H1 (cell line): ENCODE measurements around the gene VASP. TPM values are rescaled to one million over a fixed set of nuclear protein-coding genes. Genes with fewer than 3 reads are reported as not detected.

Experiments
- CTCF ChIA-PET: fragments of 300-600 bp; sonication (Branson Sonifier 250); formaldehyde crosslinking; loops from one replicate; lab custom pipeline; 2021; ENCODE audit not compliant: partially characterized antibody; lab: Charles Lee
- POLR2A ChIA-PET: fragments of 300-600 bp; sonication (Branson Sonifier 250); formaldehyde crosslinking; loops from one replicate; lab custom pipeline; 2021; ENCODE audit warnings: inconsistent platforms; ENCODE audit not compliant: partially characterized antibody; lab: Charles Lee
- DNase-seq, 2 experiments: peaks; one replicate each; pipeline versions ENCODE4 v3.0.0 to v3.0.0-alpha.2; 2010 to 2022; ENCODE audit warnings: low spot score in 2 of 2, low read depth in 1 of 2, mixed read lengths in 1 of 2
- FAIRE-seq: peaks from 2 replicates; lab custom pipeline; 2011; peaks lifted over from hg19 to GRCh38; lab: Jason Lieb, UNC
- H2AFZ ChIP-seq: 2 replicates; pipeline ENCODE4 v1.8.1; 2012; ENCODE audit warnings: low read length, inconsistent platforms
- H2AK5ac ChIP-seq: 2 replicates; pipeline ENCODE4 v1.6.1; 2013; ENCODE audit warnings: low read depth, low read length
- H2BK120ac ChIP-seq: replicated peaks from 2 replicates; pipeline ENCODE3; 2013; ENCODE audit warnings: low read depth, low read length, inconsistent platforms
- H2BK12ac ChIP-seq: 2 replicates; pipeline ENCODE4 v1.6.1; 2013; ENCODE audit warnings: low read depth, low read length
- H2BK15ac ChIP-seq: 2 replicates; pipeline ENCODE4 v1.6.1; 2013; ENCODE audit warnings: low read length
- H2BK20ac ChIP-seq: 2 replicates; pipeline ENCODE4 v1.6.1; 2013; ENCODE audit warnings: low read length
- H2BK5ac ChIP-seq: 2 replicates; pipeline ENCODE4 v1.6.1; 2013; ENCODE audit warnings: low read depth, low read length
- H3K14ac ChIP-seq: 2 replicates; pipeline ENCODE4 v1.6.1; 2013; ENCODE audit warnings: inconsistent platforms; ENCODE audit not compliant: insufficient read length
- H3K18ac ChIP-seq: 2 replicates; pipeline ENCODE4 v1.6.1; 2013; ENCODE audit warnings: low read length; ENCODE audit errors: extremely low read depth
- H3K23ac ChIP-seq: 2 replicates; pipeline ENCODE4 v1.6.1; 2013; ENCODE audit warnings: inconsistent platforms; ENCODE audit not compliant: insufficient read length
- H3K23me2 ChIP-seq: 2 replicates; pipeline ENCODE4 v1.6.1; 2013; ENCODE audit warnings: low read depth, low read length
- H3K27ac ChIP-seq: 2 replicates; pipeline ENCODE4 v1.6.1; 2011; ENCODE audit warnings: low read depth, low read length, inconsistent platforms
- H3K27me3 ChIP-seq, 4 experiments: replicated peaks in 1 of 4; 1 replicate in 1 of 4; 2 replicates in 3 of 4; pipeline versions ENCODE4 v1.6.1 to v1.8.1; 2011 to 2013; ENCODE audit warnings: low read length in 3 of 4, mild to moderate bottlenecking in 3 of 4, inconsistent platforms in 2 of 4, mixed read lengths in 2 of 4, moderate library complexity in 1 of 4; ENCODE audit not compliant: control insufficient read depth in 3 of 4, insufficient read depth in 3 of 4; ENCODE audit errors: extremely low read depth in 1 of 4
- H3K36me3 ChIP-seq, 4 experiments: 2 replicates each; pipeline versions ENCODE4 v1.6.1 to v1.8.1; 2011 to 2013; ENCODE audit warnings: mild to moderate bottlenecking in 4 of 4, low read length in 3 of 4, moderate library complexity in 2 of 4, control low read depth in 1 of 4, inconsistent platforms in 1 of 4; ENCODE audit not compliant: insufficient read depth in 4 of 4, control insufficient read depth in 2 of 4
- H3K4ac ChIP-seq: replicated peaks from 2 replicates; pipeline ENCODE3; 2013; ENCODE audit warnings: low read length, low read depth, mixed read lengths, inconsistent platforms; ENCODE audit not compliant: insufficient read length
- H3K4me1 ChIP-seq, 4 experiments: replicated peaks in 1 of 4; 1 replicate in 1 of 4; 2 replicates in 3 of 4; pipeline versions ENCODE4 v1.6.1 to v1.8.1; 2011 to 2013; ENCODE audit warnings: low read length in 3 of 4, inconsistent platforms in 2 of 4, mixed read lengths in 1 of 4; ENCODE audit not compliant: insufficient read depth in 4 of 4, control insufficient read depth in 3 of 4
- H3K4me2 ChIP-seq, 2 experiments: 2 replicates each; pipeline versions ENCODE4 v1.6.1 to v1.8.1; 2011 to 2013; ENCODE audit warnings: low read depth in 2 of 2, low read length in 2 of 2, control low read depth in 1 of 2, inconsistent platforms in 1 of 2, mild to moderate bottlenecking in 1 of 2; ENCODE audit not compliant: insufficient read depth in 1 of 2
- H3K4me3 ChIP-seq, 4 experiments: fragments of 200-600, 300-600 bp in 1 of 4; sonication (generic), shearing (Covaris generic), sonication (Bioruptor Twin) in 1 of 4; 2 replicates each; pipeline versions ENCODE4 v1.5.1 to v1.8.1; 2011 to 2016; ENCODE audit warnings: low read length in 4 of 4, low read depth in 3 of 4, control low read depth in 2 of 4, inconsistent platforms in 2 of 4, mild to moderate bottlenecking in 2 of 4, mixed read lengths in 1 of 4, moderate library complexity in 1 of 4; ENCODE audit not compliant: insufficient read depth in 2 of 4; ENCODE audit errors: extremely low read depth in 1 of 4
- H3K56ac ChIP-seq: replicated peaks from 2 replicates; pipeline ENCODE3; 2013; ENCODE audit warnings: low read depth, mild to moderate bottlenecking, mixed read lengths, low read length, inconsistent platforms; ENCODE audit not compliant: insufficient read length
- H3K79me1 ChIP-seq: 2 replicates; pipeline ENCODE4 v1.6.1; 2013; ENCODE audit warnings: low read depth, low read length, control low read depth
- H3K79me2 ChIP-seq, 2 experiments: 2 replicates each; pipeline versions ENCODE4 v1.6.1 to v1.8.1; 2012 to 2013; ENCODE audit warnings: low read length in 2 of 2, mild to moderate bottlenecking in 2 of 2, inconsistent platforms in 1 of 2; ENCODE audit not compliant: insufficient read depth in 2 of 2, control insufficient read depth in 1 of 2
- H3K9ac ChIP-seq, 4 experiments: replicated peaks in 1 of 4; 1 replicate in 1 of 4; 2 replicates in 3 of 4; pipeline versions ENCODE4 v1.6.1 to v1.8.1; 2011 to 2013; ENCODE audit warnings: low read depth in 3 of 4, low read length in 3 of 4, control low read depth in 2 of 4, mild to moderate bottlenecking in 2 of 4, moderate library complexity in 2 of 4, inconsistent platforms in 1 of 4; ENCODE audit errors: extremely low read depth in 1 of 4
- H3K9me3 ChIP-seq, 2 experiments: 2 replicates each; pipeline versions ENCODE4 v1.6.1 to v1.8.1; 2012 to 2013; ENCODE audit warnings: mild to moderate bottlenecking in 2 of 2, moderate library complexity in 2 of 2, control low read depth in 1 of 2, inconsistent platforms in 1 of 2, low read depth in 1 of 2, low read length in 1 of 2, mixed read lengths in 1 of 2; ENCODE audit not compliant: insufficient read depth in 2 of 2
- H4K20me1 ChIP-seq, 2 experiments: replicated peaks in 1 of 2; 2 replicates each; pipeline versions ENCODE3 to v1.8.1; 2011 to 2013; ENCODE audit warnings: inconsistent platforms in 2 of 2, low read length in 2 of 2, mild to moderate bottlenecking in 1 of 2; ENCODE audit not compliant: insufficient read depth in 2 of 2, control insufficient read depth in 1 of 2
- H4K5ac ChIP-seq: 2 replicates; pipeline ENCODE4 v1.6.1; 2013; ENCODE audit warnings: low read length, low read depth, mixed read lengths, inconsistent platforms; ENCODE audit not compliant: insufficient read length
- H4K8ac ChIP-seq: 2 replicates; pipeline ENCODE4 v1.8.0; 2013; ENCODE audit warnings: mild to moderate bottlenecking, moderate library complexity, low read length, inconsistent platforms; ENCODE audit not compliant: insufficient read depth; ENCODE audit errors: extremely low read depth
- H4K91ac ChIP-seq: replicated peaks from 2 replicates; pipeline ENCODE3; 2013; ENCODE audit warnings: low read length, mixed read lengths, inconsistent platforms; ENCODE audit not compliant: insufficient read length
- CBX8 ChIP-seq: fragments of 300-800, 300-1000 bp; sonication (generic); IDR thresholded peaks from 2 replicates; pipeline ENCODE4 v1.7.1; 2016; ENCODE audit warnings: low read depth, low read length, borderline replicate concordance
- SAP30 ChIP-seq: fragments of 300-600 bp; sonication (generic); IDR thresholded peaks from 2 replicates; pipeline ENCODE4 v1.7.1; 2012; ENCODE audit warnings: low read length, moderate library complexity, mild to moderate bottlenecking, inconsistent platforms; ENCODE audit not compliant: insufficient read depth, insufficient replicate concordance
- TBP ChIP-seq: IDR thresholded peaks from 2 replicates; pipeline ENCODE4 v1.6.1; 2011; ENCODE audit warnings: low read depth, low read length, improper control_type of control experiment
- WGBS, 2 experiments: shearing (Covaris generic) in 1 of 2; methylation state at CpG; one replicate each; pipeline versions ENCODE4 v1.1.6 to v1.1.7; 2013 to 2015; ENCODE audit warnings: low lambda C conversion rate in 2 of 2, mixed read lengths in 2 of 2, inconsistent platforms in 1 of 2, low coverage in 1 of 2, missing lambda C conversion rate in 1 of 2; ENCODE audit not compliant: insufficient replicate concordance in 2 of 2, insufficient coverage in 1 of 2, insufficient read length in 1 of 2; ENCODE audit errors: extremely low coverage in 1 of 2, missing lambda C conversion rate in 1 of 2; 5-methylcytosine and 5-hydroxymethylcytosine counted together
- polyA plus RNA-seq, 7 experiments: library from polyadenylated mRNA; depleted of rRNA in 3 of 7; stranded (reverse) in 5 of 7; unstranded in 2 of 7; fragments of >200 nt in 5 of 7; fragments of 200-250 nt in 2 of 7; gene quantifications; 1 replicate in 5 of 7; 2 replicates in 1 of 7; 4 replicates in 1 of 7; pipeline versions ENCODE4 v1.2.1 to v1.2.3, GENCODE V29; 2011 to 2013; ENCODE audit warnings: missing spikeins in 2 of 7, mixed read lengths in 2 of 7
- total RNA-seq: library from RNA; stranded (reverse); fragmentation: NEBNext Ultra II Directional; extraction: Animal tissue kit (Norgen Biotek cat#: 25700); gene quantifications from 2 replicates; pipeline ENCODE4 v1.2.1, GENCODE V29; 2021

VASP gene
- total and polyA plus RNA-seq, 2 of the 8 experiments (the other 6 are each of a cell fraction or from before 2014, with no cell fraction given), result 89.7 to 135 TPM

DNA sequence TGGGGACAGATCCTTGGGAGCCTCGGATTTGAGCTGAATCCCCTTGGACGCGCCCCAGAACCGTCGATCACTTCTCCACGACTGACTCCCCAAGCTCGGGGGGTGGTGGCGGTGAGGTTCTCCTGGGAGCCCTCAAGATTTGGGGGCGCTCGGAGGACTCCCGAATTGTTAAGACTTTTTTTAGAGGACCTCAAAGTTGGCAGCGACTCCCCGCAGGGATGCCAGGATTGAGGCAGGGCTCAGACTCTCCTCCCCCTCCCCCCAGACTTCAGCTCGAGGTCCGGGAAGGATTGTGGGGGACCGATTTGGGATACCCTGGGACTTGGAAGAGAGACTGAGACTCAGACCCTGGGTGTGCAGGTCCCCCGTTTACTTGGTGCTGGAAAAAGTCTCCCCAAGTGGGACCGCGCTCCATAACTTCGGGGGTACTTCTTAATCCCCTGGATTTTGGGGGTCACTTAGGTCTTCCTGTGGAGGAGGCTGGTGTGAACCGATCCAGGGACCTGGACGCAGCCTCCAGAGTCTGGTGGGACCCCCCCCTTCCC lies 665 bp downstream of the VASP start:
- peak overlapping the region; percentile 97 for H3K18ac ChIP-seq
- ChIA-PET POLR2A (interaction anchor here (1.0 to 3.2 kb wide), 16 partner anchors 9 to 185 kb away, joined by 3 to 25 read pairs (median 5); partner anchors contain the start of genes PPM1N, QPCTL, RTN2 and SNRPD2), CTCF (interaction anchor here (1.3 to 1.9 kb wide), 4 partner anchors 13 to 134 kb away, joined by 3 to 6 read pairs (median 3); no protein-coding TSS in a partner anchor)
- H4K91ac ChIP-seq, result peak overlapping the region; percentile 93
- H3K9ac ChIP-seq, result peak overlapping the region; percentile 61 to 83 (median 76)
- H2BK15ac ChIP-seq, result no peak overlapping the region
- peaks cover 1 to 8% of the 10 kb centered on the region in 2 experiments for H4K20me1 ChIP-seq
- H3K9me3 ChIP-seq, result no peaks in the 10 kb centered on the region
- peak overlapping the region; percentile 66 for H3K27ac ChIP-seq
- peak overlapping the region; percentile 56 to 93 for H3K4me2 ChIP-seq
- FAIRE-seq (no peak), DNase-seq (no peak)
- peak overlapping the region; percentile 96; the same call in 1 of the 2 replicates for H2BK5ac ChIP-seq
- H3K4me1 ChIP-seq, result peaks cover 3 to 8% (median 6%) of the 10 kb centered on the region in 4 experiments; a peak in 6 of 7 replicates
- 0 out of 2 replicates have a peak, but pooled peaks have one; percentile 22 for TF ChIP-seq TBP
- no peak for TF ChIP-seq CBX8
- TF ChIP-seq SAP30, result peak; percentile 18
- H3K79me2 ChIP-seq, result peaks cover 22 to 49% of the 10 kb centered on the region in 2 experiments
- H3K27me3 ChIP-seq, result no peaks in the 10 kb centered on the region
- H3K23ac ChIP-seq, result no peak overlapping the region
- peak overlapping the region; percentile 71; the same call in 1 of the 2 replicates for H2BK12ac ChIP-seq
- peak overlapping the region; percentile 96 for H3K56ac ChIP-seq
- no peak overlapping the region for H4K8ac ChIP-seq
- no peaks in the 10 kb centered on the region for H3K36me3 ChIP-seq
- peak overlapping the region; percentile 83 for H2BK120ac ChIP-seq
- H3K23me2 ChIP-seq, result peaks cover 7% of the 10 kb centered on the region; the same call in 1 of the 2 replicates
- H4K5ac ChIP-seq, result peak overlapping the region; percentile 91
- no peak overlapping the region; the same call in 1 of the 2 replicates for H2BK20ac ChIP-seq
- WGBS, 2 experiments, result 1% methylated on average over 22 of the region's 22 CpGs; no CpG with 5 or more reads in 1 of the 2 experiments
- H2AK5ac ChIP-seq, result peak overlapping the region; percentile 60; the same call in 1 of the 2 replicates
- H2AFZ ChIP-seq, result no peak overlapping the region
- H3K14ac ChIP-seq, result peak overlapping the region; percentile 95
- H3K4ac ChIP-seq, result peak overlapping the region; percentile 69
- H3K79me1 ChIP-seq, result peaks cover 12% of the 10 kb centered on the region
- H3K4me3 ChIP-seq, result peak overlapping the region; percentile 72 to 97 (median 95)
